HG03196 (cell line): ENCODE results near the gene CCDC187.
"Not testable (repeated sequence)": the region's sequence is repeated elsewhere in the genome, so short reads cannot be mapped to it uniquely, and the experiment has no call there.

Experiments
- ATAC-seq: cut with Tn5 transposase; IDR thresholded peaks from one replicate; pipeline ENCODE4 v1.9.1; 2021; ENCODE audit not compliant: unreplicated experiment

CCDC187 gene

DNA sequence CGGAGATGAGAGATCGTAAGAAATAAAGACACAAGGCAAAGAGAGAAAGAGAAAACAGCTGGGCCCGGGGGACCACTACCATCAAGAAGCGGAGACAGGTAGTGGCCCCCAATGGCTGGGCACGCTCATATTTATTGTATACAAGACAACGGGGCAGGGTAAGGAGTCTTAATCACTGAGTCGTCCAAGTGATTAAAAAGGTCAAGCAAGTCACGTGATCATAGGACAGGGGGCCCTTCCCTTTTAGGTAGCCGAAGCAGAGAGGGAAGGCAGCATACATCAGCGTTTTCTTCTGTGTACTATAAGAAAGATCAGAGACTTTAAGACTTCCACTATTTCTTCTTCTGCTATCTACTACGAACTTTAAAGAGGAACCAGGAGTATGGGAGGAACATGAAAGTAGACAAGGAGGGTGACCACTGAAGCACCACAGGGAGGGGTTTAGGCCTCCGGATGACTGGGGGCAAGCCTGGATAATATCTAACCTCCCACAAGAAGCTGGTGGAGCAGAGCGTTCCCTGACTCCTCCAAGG lies 33.7 kb downstream of the CCDC187 start:
- no peak for ATAC-seq

GRCh38 chr9:136268735-136269134 lies 35.2 kb downstream of the CCDC187 start:
- ATAC-seq = no peak

- ATAC-seq = no peak
Observed at GRCh38 chr9:136268318-136268717, 35.6 kb downstream of the CCDC187 start.

DNA sequence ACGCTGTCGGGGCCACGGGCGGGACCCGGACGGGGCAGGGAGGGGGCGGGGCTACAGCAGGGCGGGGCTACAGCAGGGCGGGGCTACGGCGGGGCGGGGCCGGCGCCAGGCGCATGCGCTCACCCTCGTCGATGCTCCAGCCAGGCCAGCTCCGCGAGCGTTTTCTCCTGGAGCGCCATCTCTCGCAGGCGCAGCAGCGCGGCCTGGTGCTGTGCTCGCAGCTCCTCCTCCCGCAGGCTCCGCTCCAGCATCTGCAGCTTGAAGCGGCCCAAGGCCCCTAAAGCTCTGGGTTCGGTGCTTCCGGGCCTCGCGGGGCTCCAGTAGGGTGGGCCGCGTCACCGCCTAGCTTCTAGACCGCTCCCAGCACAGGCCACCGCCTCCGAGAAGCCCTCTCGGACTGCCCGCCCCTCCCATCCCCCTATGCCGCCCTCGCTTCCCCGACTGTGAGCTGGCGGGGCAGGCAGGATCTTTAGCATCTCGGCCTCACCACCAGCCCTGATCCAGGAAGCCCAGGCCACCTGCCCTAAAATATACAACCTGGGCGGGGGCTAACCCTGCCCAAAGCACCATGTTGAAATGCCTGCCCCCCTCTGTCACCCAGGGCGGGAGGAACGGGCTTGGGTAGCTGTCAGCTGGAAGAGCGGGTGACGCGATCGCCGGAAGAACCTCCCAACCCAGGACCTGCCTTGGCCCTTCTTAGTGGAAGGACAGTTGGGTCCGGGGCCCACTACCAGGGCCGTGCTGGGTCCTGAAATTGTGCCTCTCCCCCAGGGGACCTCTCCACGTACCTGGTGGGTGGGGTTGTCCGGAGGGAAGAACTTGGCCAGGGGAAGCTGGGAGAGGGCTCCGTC lies 36.4 kb downstream of the CCDC187 start:
- peak; percentile 72 for ATAC-seq

GRCh38 chr9:136266641-136267040 lies 37.3 kb downstream of the CCDC187 start:
- not testable (repeated sequence) for ATAC-seq

DNA sequence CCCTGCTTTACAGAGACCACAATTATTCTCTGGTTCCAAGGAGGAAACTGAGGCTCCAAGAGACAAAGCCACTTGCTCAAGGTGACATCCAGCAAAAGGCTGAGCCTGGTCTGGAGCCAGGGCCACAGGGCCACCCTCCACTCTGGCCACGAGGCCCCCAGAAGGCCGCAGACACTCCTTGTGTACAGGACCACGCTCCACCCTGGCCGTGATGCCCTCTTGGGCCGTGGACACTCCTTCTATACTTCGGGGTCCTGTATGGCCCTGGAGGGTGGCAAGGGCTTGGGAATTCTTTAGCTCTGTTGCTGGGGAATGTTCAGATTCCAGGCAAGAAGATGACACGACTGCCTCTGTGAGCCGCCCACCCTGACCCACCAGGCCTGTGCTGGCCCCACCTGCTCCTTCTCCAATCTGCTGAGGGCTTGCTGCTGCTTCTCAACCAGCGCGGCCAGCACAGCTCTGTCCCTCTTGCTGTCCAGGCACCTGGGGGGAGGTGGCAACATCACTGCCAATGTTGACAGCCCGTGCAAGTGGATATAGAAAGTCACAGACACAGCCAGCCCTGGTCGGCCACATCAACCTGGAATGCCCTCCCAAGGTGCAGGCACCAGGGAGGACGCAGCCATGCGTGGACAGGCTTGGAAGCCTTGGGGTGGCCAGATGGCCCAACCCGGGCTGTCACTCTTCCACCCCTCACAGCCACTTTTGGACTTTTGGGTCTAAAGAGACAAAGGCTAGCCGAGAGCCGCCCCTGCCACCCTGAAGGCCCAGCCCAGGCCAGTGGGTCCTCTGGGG lies 38.1 kb downstream of the CCDC187 start:
- no peak for ATAC-seq

- no peak for ATAC-seq
Observed at GRCh38 chr9:136264441-136265405, 39.2 kb downstream of the CCDC187 start.

- ATAC-seq = no peak
Observed at GRCh38 chr9:136264031-136264430, 39.9 kb downstream of the CCDC187 start.

DNA sequence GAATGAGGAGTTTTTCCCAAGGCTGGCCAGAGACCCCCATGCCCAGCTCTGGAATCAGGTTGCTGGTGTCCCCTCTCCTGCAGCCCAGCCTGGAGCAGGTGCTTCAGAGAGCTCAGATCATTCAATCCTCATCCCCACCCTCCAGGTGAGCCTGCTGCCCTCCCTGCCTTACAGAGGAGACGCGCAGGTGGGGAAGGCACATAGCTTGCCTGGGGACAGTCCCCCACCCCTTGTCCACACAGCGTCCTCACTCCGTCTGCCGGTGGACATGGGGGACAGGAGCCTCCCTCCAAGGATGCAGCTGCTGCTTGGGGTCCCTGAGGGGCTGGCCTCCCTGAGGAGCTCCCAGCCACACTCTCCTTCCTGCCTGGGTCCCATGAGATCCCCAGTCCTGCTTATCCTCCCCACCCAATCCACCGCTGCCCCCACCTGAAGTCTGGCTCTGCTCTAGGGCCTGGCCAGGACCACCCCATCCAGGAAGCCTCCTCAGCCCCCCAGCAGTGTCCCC lies 41.2 kb downstream of the CCDC187 start:
- no peak for ATAC-seq

DNA sequence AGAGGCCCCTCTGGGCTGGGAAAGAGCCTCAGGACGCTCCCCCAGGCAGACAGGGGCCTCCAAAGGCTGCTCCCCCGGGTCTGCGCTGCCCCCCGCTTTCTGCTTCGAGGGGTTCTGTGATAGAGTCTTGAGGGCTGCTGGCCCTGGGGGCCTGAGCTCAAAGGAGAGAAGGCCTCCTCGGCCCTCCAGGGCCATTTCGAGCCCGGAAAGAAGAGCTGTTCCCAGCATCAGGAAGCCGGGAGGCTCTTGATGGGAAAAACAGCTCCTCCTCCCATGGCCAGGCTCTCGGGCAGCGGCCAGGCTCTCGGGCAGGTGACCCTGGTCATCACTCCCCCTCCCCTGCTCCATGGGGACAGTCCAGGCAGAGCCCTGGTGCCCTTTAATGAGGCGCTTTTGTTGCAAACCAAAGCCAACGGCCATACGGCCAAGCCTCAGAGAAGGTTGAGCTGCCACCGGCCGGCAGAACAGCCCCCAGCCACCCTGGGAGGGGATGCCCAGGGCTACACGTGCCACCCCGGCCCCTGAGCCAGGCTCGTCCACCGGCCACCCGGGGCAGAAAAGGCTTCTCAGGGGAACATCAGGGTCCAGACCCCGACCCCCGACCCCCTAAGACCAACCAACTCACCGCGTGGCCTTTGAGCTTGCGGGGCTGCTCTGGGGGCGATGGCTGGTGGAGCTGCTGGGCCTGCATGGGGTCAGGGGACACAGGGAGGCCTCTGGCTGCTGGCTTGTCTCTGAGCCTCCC lies 42.0 kb downstream of the CCDC187 start:
- ATAC-seq = no peak

GRCh38 chr9:136260936-136261472 lies 42.9 kb downstream of the CCDC187 start:
- ATAC-seq = no peak

GRCh38 chr9:136260521-136260920 lies 43.4 kb downstream of the CCDC187 start:
- ATAC-seq = no peak

GRCh38 chr9:136259836-136260235 lies 44.1 kb downstream of the CCDC187 start:
- ATAC-seq = no peak

GRCh38 chr9:136259517-136259813 lies 44.4 kb downstream of the CCDC187 start:
- no peak for ATAC-seq

DNA sequence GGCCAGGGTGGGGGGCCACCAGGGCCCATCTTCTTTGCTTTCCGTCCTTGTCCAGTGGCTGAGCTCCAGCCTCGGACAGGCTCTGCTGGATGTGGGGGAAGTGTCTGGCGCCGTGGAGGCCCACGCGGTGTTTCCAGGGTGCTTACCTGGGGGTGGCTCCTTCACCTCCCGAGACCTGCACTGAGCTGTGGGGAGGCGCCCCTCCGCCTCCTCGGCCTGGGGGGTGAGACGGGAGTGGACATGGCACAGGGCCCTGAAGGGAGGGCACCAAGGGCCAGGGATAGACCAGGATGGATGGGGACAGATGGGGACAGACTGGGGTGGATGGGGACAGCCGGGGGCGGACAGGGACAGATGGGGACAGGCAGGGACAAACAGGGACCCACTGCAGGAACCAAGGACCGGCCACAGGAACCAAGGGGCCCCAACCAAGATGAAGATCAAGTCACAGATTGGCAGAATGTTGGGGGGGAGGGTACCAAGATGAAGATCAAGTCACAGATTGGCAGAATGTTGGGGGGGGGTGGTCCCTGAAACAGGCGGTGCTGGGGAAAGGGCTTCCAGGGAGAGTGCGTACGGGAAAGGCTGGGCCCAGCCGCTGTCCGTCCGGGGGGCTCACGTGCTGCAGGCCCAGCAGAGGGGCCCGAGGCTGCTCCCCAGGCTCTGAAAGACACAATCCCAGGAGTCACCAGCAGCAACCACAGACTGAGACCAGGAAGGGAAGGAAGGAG lies 44.9 kb downstream of the CCDC187 start:
- no peak for ATAC-seq

- ATAC-seq = no peak
Observed at GRCh38 chr9:136258299-136258625, 45.6 kb downstream of the CCDC187 start.

- no peak for ATAC-seq
Observed at GRCh38 chr9:136257381-136258298, 46.3 kb downstream of the CCDC187 start.
